Effector CD8-positive, alpha-beta T cell (primary cell): Measurements from ENCODE around the gene ST3GAL2.

ENCODE experiments used
- DNase-seq: peaks from one replicate; lab custom pipeline; 2025; lab: John Stamatoyannopoulos, UW

Gene ST3GAL2

DNA sequence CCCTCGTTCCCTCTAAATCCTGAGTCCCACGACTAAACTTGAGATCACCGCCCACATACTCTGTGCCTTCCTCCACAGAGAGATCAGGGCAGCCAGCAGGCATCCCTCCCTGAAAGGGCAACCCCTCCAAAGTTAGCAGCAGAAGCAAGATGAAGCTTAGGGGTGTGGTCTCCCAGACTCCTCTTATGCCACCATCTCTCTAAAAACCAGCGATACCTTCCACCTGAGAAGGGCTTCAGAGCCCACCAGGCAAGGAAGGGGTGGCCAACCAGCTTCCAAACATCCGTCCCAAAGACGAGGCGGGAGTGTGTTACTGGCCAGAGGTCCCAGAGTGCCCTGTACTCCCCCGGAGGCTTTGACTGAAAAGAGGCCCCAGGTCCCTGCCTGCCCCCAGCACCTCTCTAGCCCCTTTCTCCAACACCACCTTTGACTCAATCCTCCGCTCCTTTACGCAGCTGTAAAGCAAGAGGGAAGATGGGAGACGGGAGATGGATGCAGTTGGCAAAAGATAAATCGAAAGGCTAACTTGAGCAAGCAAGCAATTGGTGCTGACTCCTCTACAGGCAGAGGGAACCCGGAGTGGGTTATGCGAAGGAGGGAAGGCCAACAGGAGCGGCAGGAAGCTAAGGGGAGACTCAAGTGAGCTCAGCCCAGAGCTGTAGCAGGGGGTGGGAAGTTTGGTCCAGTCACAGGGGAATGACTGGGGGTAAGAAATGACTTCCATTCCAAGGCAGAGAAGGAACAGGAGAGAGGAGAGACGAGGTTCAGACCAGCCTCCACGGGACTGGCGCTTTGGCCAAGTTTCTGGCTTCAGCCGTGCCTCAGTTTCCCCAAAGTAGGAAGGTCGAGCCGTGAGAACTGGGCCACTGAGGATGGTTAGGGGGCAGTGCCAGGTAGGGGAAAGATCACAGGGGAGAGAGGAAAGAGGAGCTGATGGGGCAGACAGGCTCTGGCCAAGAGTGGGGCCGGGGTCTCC lies 1.0 kb downstream of the ST3GAL2 start:
- DNase-seq = no peak

GRCh38 chr16:70437017-70437581 lies 1.8 kb downstream of the ST3GAL2 start:
- DNase-seq = no peak

- no peak for DNase-seq
Observed at GRCh38 chr16:70434484-70435260, 4.2 kb downstream of the ST3GAL2 start.

DNA sequence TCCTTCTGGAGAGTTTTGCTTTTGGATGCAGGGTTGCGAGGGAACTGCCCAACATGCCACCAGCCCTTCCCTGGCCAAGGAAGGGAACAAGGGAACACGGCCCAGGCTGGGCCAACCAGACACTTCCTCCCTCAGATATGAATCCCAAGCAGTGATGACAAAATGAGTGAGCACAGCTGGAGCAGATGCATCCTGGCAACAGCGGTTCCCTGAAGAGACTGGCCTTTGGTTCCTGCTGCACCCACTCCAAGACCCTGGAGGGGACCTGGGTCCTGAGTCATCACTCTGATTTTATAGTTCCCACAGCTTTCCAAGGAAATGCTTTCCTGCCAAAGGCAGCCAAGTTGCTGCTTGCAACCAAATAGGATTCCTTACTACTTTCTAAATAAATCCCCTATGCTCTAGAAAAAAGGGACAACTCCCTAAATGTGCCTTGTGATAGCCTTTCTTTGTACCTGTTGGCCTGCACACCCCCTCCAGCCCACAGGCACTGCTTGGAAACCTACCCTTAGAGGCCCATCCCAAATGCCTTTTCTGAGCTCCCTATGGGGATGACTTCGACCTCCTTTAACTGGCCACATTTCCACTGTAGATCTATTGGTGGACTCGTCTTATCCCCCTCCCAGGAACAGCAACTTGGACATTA lies 5.3 kb downstream of the ST3GAL2 start:
- DNase-seq = no peak

GRCh38 chr16:70432723-70433457 lies 6.0 kb downstream of the ST3GAL2 start:
- DNase-seq = no peak

- no peak for DNase-seq
Observed at GRCh38 chr16:70432356-70432722, 6.6 kb downstream of the ST3GAL2 start.

GRCh38 chr16:70430667-70431536 lies 8.0 kb downstream of the ST3GAL2 start:
- peak; percentile 53 for DNase-seq

DNA sequence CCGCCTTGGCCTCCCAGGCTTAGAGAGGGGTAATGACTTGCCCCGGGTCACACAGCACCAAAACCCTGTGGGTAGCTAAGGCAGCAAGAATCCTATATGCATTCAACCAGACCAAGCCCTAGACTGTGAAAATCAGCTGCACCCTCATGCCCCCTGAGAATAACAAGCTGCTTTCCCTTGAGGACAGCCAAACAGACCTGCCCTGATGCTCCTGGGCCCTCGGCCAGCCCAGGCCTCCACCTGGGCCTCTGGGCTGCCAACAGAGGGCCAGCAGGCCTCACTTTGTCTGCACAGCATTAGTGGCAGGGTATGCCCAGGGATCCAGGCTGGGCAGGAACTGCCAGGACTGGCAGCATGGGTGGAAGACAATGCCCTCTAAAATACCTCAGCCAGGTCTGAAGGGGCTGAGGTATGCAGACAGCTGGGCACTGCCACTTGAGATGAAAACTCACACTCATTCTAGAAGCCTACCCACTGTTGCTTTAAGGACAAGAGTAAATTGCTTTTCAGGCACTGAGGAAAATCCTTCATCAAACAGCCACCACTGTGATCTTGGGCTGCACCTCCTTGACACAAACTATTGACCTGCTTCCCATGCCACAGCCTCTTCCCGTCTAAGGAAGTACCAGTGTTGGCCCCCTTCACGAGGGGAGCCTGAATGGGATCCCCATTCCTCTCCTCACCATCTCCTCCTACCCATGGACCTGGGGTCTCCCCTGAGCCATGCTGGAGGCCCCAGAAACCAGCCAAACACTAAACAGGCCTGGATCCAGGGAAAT lies 8.8 kb downstream of the ST3GAL2 start:
- no peak for DNase-seq

- DNase-seq = no peak
Observed at GRCh38 chr16:70428178-70428998, 10.5 kb downstream of the ST3GAL2 start.

DNA sequence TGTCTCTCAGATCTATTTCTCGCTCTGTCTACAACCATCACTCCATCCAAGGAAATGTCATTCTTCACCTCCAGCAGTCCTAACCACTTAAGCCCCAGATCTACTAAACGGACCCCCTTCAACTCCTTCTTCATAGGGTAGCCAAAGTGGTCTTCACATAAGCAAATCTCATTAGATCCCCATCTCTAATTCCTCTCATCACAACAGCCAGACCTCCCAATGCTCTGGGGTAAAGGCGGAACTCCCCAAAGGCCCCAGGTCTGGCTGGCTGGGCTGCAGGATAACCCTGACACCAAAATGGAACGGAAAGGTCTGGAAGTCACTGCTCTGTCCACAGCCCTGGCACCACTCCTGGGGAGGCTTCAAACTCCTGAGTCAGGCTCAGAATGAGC lies 11.1 kb downstream of the ST3GAL2 start:
- DNase-seq = no peak

DNA sequence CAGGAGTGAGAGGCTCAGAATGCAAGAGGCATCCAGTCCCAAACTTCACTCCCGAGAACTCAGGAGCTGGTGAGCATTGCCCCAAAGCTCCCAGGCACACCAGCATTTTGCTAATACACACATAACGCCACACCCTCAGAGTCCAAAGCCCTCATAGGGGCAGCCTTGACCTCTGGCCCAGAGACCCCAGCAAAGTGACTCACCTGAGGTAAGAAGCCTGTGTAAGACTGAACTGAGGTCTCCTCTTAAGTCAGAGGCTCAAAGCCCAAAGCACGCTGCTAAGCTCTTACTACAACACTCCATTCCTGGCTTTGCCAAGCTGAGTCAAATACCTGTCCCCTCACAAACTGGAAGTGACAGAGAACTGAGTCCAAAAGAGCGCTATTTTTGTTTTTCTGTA lies 16.4 kb downstream of the ST3GAL2 start:
- DNase-seq = no peak

DNA sequence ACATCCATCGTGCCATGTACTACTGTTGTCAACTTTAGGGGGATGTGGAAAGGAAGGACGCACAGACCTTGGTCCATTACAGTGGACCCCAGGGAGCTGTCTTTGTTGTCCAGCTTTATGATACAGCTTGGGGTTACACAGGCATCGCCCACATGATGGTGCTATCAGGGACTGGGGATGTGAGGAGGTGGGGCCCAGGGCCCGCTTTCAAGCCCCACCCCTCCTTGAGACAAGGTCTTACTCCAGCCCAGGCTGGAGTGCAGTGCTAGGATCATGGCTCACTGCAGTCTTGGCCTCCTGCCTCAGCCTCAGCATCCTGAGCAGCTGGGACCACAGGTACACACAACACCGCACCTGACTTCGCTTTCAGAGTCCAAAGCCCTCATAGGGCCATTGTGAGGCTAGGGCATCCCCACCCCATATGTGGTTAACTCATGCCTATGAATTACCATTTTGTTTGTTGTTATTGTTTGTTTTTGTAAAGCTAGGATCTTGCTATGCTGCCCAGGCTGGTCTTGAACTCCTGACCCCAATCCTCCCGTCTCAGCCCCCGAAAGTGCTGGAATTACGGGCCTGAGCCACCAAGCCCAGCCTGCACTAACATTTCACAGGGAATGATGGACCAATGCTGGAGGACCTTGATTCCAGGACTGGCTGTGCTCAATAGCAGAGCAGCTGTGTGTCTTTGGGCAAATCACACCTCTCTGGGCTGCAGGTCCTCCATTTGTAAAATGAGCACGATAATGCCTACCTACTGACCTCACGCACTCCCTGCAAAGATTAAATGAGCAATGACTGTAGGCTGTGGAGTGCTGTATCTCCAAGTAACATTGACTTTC lies 17.2 kb downstream of the ST3GAL2 start:
- DNase-seq = no peak

- DNase-seq = no peak
Observed at GRCh38 chr16:70421014-70421413, 17.9 kb downstream of the ST3GAL2 start.

DNA sequence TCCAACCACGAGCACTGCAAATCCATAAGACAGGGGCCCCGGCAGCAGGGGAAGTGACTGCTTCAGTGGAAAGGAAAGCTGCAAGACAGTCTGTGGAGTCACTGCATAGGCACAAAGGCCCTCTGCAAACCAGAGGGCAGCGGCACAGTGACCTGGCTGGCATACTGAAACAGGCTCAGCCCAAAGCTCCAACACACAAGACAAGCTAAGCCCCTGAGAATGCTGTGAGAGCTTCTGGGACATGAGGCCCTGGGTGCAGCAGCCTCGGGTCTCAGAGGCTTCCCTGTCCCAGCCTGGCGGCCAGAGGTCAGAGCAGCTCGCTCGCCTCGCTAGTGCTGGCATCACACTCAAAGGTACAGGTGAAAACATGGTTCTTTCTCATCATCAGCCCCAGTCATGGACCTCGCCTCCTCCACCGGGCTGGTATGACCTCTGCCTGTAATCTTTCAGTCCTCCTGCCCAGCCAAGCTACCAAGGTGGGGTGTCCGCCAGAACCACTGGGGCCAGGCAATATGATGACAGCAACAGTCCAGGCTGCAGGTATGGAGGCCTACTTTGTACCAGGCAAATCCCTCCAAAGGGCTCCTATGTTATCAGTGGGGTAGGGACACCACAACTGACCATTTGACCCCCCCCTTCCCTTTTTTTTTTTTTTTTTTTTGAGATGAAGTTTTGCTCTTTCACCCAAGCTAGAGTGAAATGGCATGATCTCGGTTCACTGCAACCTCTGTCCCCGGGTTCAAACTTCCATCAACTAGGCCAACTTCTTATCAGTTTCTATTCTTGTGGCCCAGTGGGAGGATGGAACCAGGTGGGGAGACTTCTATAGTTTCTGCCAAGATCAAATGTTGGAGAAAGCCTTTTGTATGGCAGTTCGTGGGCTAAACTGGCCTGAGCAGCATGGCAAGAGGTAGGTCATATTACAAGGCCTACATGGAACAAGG lies 19.2 kb downstream of the ST3GAL2 start:
- no peak for DNase-seq

GRCh38 chr16:70418993-70419318 lies 19.9 kb downstream of the ST3GAL2 start:
- DNase-seq = no peak

DNA sequence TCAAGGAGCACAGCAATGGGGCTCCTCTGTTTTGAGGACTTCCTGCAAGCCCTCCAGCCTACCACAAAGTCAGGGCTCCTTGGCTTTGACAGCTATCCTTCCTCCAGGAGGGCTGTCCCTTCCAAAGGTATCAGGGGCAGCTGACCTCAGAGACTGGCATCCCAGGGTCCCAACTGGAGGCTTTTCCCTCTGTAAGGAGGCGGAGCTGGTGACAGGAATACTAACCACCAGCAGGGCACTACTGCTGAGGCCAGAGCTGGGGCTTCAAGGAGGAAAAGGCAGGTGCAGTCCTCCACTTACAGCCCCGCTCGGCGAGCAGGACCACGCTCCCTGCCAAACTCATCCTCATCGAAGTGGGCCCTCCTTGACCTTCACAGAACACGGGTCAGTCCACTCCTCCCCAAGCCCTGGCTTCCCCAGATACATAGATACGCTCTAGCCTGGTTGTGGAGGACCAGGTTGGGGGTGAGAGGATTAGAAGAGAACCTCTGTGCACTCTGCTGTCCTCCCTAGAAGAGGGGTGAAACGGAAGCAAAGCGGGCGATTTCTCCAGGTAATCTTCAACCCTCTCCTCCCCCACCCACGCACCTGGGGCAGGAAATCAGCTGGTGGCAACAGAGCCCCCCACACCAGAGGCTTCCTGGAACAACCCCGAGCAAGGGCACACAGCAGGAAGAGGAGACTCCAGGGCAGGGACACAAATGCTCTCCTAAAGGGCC lies 20.5 kb downstream of the ST3GAL2 start:
- DNase-seq = no peak
